ENCODE measurements around the gene TAB2. TPM values are rescaled to one million over a fixed set of nuclear protein-coding genes. Genes with fewer than 3 reads are reported as not detected.

Gene TAB2
- total RNA-seq, 1 donor from 2014 or later, result 81.8 TPM

- H3K9me3 ChIP-seq (ENCODE audit: insufficient read depth, low read depth, low read length), result no peaks in the 10 kb centered on the region
- no peaks in the 10 kb centered on the region for H3K79me2 ChIP-seq (ENCODE audit: insufficient read depth, low read length)
- peaks cover 2% of the 10 kb centered on the region for H3K36me3 Mint-ChIP-seq (ENCODE audit: low read depth, unreplicated experiment)
- H3K27me3 ChIP-seq (ENCODE audit: insufficient read depth, low read length), result no peaks in the 10 kb centered on the region
- H3K36me3 ChIP-seq (ENCODE audit: insufficient read depth, low read length), result no peaks in the 10 kb centered on the region
- no peak for TF ChIP-seq CTCF (IDR thresholded peaks at IDR 0.05; ENCODE audit: insufficient read depth, low read depth, low read length)
- no peak for TF ChIP-seq EZH2 (IDR thresholded peaks at IDR 0.05; ENCODE audit: insufficient read depth, low read length)
- H3K4me1 ChIP-seq (ENCODE audit: insufficient read depth, low read length), result peaks cover 16% of the 10 kb centered on the region
- H3K27me3 Mint-ChIP-seq (ENCODE audit: low read depth, unreplicated experiment), result peaks cover 43% of the 10 kb centered on the region
- H3K9me3 Mint-ChIP-seq (ENCODE audit: unreplicated experiment), result no peaks in the 10 kb centered on the region
- H3K9ac ChIP-seq (ENCODE audit: low read length), result no peak overlapping the region
- no peak overlapping the region for H3K27ac ChIP-seq (ENCODE audit: low read depth, low read length)
- H3K4me2 ChIP-seq (ENCODE audit: low read length), result peak overlapping the region; percentile 43
- no peak overlapping the region for H3K4me3 ChIP-seq (ENCODE audit: insufficient read depth, low read depth, low read length)
- no peaks in the 10 kb centered on the region for H4K20me1 ChIP-seq (ENCODE audit: insufficient read depth, low read length)
- no peak overlapping the region for H3K27ac Mint-ChIP-seq (ENCODE audit: unreplicated experiment)
- H2AFZ ChIP-seq (ENCODE audit: low read depth, low read length), result no peak overlapping the region
- H3K4me1 Mint-ChIP-seq (ENCODE audit: low read depth, unreplicated experiment), result no peaks in the 10 kb centered on the region
- FAIRE-seq (no peak), DNase-seq (ENCODE audit: low read depth) (peak; percentile 81)
- H3K4me3 Mint-ChIP-seq (ENCODE audit: unreplicated experiment), result no peak overlapping the region
These were observed 136.9 kb downstream of the TAB2 start for GRCh38 chr6:149454346-149454848.

GRCh38 chr6:149455031-149455732 is 137.7 kb downstream of the TAB2 start:
- TF ChIP-seq EZH2 (IDR thresholded peaks at IDR 0.05; ENCODE audit: insufficient read depth, low read length) (no peak), CTCF (IDR thresholded peaks at IDR 0.05; ENCODE audit: insufficient read depth, low read depth, low read length) (no peak)
- no peak for DNase-seq (ENCODE audit: low read depth)
- H4K20me1 ChIP-seq (ENCODE audit: insufficient read depth, low read length), result no peaks in the 10 kb centered on the region

More at GRCh38 chr6:149455031-149455732, 137.7 kb downstream of the TAB2 start:
- H3K9me3 ChIP-seq (ENCODE audit: insufficient read depth, low read depth, low read length), result no peaks in the 10 kb centered on the region
- H2AFZ ChIP-seq (ENCODE audit: low read depth, low read length), result no peak overlapping the region
- FAIRE-seq, result no peak
- Mint-ChIP-seq H3K4me3 (ENCODE audit: unreplicated experiment) (no peak overlapping the region), H3K4me1 (ENCODE audit: low read depth, unreplicated experiment) (no peaks in the 10 kb centered on the region), H3K9me3 (ENCODE audit: unreplicated experiment) (no peaks in the 10 kb centered on the region), H3K36me3 (ENCODE audit: low read depth, unreplicated experiment) (peaks cover 2% of the 10 kb centered on the region), H3K27ac (ENCODE audit: unreplicated experiment) (no peak overlapping the region), H3K27me3 (ENCODE audit: low read depth, unreplicated experiment) (peaks cover 38% of the 10 kb centered on the region)
- no peak overlapping the region for H3K4me2 ChIP-seq (ENCODE audit: low read length)
- no peak overlapping the region for H3K27ac ChIP-seq (ENCODE audit: low read depth, low read length)
- H3K9ac ChIP-seq (ENCODE audit: low read length), result no peak overlapping the region
- no peaks in the 10 kb centered on the region for H3K79me2 ChIP-seq (ENCODE audit: insufficient read depth, low read length)
- no peak overlapping the region for H3K4me3 ChIP-seq (ENCODE audit: insufficient read depth, low read depth, low read length)
- H3K27me3 ChIP-seq (ENCODE audit: insufficient read depth, low read length), result no peaks in the 10 kb centered on the region
- peaks cover 20% of the 10 kb centered on the region for H3K4me1 ChIP-seq (ENCODE audit: insufficient read depth, low read length)
- no peaks in the 10 kb centered on the region for H3K36me3 ChIP-seq (ENCODE audit: insufficient read depth, low read length)
